Measurements from ENCODE around the gene DCBLD1.

The DCBLD1 gene

DNA sequence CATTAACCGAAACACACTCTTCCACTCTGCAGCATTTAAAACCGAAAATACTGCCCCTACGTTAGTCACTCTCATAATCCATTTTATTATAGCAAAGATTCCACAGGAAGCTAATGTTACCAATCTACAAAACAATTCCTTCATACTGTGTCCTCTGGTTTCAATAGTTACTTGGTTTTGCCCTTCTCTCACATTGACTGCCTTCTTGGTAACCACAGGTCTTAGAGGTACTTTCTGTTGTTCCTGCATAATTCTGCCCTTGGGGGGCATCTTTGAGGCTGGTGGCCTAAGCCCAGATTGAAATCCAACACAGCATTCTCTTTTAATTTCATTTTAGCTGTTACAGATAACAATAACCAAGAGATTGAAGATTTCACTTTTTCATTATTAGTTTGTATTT lies 9.8 kb upstream of the DCBLD1 start:
- no peak for DNase-seq

DNA sequence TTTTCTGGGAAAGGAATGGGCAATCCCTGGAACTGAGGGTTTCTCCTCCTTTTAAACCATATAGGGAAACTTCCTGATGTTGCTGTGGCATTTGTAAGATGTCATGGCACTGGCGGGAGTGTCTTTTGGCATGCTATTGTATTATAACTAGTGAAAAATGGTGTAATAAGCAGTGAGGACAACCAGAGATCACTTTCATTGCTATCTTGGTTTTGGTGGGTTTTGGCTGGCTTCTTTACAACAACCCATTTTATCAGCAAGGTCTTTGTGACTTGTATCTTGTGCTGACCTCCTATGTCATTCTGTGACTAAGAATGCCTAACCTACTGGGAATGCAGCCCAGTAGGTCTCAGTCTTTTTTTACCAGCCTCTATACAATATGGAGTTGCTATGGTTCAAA lies 9.1 kb upstream of the DCBLD1 start:
- DNase-seq, result no peak

DNA sequence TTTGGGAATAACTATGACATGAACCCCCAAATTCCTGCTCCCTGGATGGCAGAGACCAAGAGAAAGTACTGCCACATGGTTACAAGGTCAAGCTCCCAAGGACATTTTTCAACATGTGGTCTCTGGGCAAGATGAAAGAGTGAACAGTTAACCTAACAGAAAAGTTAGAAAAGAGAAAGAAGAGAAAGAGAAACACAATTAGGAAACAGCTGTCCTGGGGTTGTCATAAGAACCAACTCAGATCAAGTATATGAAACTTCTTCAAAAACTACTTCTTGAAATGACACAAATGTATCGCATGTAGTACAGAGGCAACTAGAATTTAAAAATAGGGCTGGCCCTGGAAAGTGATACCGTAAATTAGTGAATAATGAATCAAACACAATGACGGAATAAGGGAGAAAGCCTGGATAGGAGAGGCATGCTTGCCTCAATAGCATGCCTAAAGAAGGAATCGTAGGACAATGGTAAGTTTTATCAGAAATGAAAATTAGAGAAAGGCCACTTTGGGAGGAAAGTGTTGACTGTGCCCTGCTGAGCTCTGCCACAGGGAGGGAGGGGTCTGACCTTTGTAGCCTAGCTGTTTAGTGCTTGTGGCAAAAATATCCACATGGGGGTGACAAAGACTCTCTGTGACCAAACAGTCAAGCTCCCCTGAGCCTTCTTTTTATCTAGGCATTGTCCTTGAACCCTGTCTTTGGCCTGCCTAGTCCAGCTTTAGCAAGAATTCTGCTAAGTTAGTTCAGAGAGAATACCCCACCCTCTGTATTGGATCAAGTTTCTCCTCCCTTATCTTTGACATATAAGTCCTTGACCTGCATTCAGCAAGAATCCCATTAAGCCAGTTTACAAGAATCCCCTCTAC lies 4.3 kb upstream of the DCBLD1 start:
- DNase-seq, result no peak

DNA sequence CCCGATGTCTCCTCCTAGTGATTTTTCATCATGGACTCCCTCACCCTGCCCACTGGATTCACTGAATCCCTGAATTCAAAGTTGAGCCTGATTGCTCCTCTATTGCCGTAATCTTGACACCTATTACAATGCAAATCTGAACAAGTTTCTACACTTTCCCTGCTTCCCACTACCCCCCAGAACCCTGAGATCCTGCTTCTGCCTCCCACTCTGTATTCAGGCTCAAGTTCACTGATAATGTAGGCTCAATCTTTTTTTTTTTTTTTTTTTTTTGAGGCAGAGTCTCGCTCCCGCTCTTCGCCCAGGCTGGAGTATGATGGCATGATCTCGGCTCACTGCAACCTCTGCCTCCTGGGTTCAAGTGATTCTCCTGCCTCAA lies 3.6 kb upstream of the DCBLD1 start:
- no peak for DNase-seq

DNA sequence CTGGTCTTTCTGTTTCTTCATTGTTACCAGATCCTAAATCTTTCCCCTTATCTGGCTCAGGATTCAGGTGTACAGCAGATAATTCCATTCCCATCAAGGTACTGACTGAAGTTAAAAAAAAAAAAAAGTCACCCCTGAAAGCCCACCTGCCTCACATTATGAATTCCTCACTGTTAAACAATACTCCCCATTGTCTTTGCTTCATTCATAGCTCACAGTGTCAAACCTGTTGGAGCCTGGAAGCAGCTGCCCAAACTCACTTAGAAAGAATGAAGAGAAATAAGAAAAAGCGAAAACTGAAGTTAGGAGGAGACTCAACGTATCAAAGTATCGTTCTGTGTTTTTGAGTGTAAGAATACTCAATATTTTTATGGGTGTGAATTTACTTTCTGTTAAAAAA lies 1.8 kb upstream of the DCBLD1 start:
- DNase-seq, result no peak

DNA sequence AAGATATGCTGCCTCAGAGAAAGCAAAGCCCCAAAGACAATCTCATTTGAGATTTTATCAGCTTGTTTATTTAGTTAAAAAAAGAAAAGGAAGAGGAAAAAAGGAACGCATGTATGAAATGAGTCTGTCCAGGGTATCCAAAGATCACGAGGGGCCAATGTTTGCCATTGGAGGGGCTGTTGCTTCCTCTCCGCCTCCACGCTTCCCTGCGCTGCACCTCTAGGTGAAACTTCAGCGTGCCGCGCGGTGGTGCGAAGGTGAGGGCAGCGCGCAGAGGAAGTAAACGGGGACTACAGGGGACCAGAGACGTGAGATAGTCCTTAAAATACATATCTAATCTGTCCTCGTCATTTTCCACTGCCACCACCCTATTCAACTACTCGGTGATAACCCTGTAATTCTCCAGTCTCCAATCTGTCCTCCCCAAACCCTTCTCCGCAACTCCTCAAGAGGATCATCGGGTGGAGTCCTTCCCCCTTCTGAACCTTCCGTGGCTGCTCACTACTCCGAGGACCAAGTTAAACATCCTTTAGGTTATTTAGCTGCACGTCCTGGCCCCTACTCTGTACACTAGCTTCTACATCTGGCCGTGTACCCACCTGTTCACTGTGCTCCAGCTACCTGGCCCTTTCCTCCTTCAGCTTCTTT lies 1.1 kb upstream of the DCBLD1 start:
- DNase-seq, result peak; percentile 3

DNA sequence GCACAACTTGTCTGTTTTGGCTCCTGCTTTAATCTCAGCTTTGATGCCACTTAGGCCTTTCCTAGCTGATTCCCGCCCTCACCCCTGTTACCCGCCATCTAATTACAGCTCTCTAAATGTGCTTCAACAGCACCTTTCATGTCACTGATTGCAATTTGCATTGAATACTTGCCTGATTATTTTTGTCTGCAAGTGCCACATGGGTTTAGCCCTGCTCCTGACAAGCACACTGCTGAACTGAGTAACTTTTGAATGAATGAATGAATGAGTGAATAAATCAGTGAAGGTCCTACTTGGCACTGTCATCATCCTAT lies 591 bp upstream of the DCBLD1 start:
- DNase-seq, result no peak

DNA sequence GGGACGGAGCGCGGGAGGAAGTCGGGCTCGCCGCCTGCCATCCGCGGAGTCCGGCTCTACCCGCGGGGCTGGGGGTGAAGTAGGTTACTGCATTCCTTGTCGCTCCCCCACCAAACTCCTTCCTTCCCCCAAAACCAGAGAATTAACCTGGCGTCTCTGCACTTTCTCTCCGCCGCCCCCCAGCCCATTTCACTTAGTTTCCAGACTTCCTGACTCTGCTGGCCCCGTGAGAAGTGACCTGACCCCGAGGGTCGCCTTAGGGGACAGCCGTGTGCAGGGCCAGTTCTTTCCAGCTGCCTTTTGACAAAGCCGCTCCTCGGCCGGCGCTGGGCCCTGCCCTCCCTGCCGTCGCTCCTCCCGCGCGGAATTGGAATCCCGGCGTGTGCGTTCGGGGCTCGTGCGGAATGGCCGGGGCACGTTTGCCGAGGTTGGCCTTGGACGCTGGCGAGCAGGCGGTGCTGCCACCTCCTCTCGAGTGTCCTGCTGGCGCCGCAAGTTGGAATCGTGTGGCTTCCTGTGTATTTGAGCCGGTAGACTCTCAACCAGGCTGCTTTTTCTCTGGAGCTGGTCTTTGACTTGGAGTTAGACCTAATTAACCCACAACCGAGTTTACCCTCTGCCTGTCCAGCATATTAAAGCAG lies 650 bp downstream of the DCBLD1 start:
- DNase-seq, result no peak

DNA sequence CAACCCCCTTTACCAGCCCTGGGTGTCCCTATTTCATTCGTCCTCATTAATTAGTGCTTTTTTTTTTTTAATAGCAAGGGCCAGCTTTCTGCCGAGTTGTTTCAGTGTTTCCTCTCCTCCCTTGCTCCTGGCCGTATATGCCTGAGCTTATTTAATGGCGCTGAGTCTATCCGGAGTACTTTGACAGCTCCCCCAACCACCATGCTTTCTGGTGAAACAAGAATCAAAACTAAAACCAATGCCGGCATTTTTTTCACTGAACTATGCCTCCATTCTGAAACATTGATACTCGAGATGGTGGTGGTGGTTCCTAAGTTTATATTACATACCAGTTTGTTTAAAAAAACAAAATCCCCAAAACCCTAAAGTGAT lies 1.2 kb downstream of the DCBLD1 start:
- DNase-seq, result no peak

DNA sequence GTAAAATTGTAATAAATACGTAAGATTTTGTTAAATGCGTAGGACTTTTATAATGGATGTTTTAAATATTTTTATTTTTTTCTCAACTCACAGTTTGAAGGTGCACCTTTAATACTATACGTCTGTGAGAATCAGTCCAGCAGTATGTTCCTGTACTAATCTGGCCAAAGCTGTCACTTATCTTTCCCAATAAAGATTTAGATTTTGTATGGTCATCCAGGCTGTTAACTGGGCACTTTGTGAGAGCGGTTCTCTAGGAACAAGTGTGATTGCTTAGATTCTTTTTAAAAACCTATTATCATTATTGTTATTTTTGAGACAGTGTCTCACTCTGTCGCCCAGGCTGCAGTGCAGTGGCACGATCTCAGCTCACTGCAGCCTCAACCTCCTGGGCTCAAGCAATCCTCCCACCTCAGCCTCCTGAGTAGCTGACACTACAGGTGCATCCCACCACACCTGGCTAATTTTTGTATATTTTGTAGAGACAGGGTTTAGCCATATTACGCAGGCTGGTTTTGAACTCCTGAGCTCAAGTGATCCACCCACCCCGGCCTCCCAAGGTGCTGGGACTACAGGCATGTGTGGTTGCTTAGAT lies 1.7 kb downstream of the DCBLD1 start:
- no peak for DNase-seq

DNA sequence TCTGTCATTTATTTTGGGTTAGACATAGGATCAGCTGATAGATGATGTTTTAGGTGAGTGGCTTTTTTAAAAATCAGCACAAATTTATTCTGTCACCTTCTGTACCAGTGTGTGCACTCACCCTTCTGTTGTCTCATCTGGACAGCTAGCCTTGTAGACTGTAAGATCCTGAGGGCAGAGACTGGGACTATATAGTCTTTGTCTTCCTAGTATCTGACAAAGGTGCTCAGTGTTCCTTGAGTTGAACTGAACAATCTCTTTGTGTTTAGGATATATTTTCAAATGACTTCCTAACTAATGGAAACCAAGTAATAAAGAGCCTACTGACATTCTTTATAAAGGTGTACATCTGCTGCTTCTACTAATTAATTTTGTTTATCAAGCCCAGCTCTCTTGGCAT lies 3.0 kb downstream of the DCBLD1 start:
- DNase-seq, result no peak

DNA sequence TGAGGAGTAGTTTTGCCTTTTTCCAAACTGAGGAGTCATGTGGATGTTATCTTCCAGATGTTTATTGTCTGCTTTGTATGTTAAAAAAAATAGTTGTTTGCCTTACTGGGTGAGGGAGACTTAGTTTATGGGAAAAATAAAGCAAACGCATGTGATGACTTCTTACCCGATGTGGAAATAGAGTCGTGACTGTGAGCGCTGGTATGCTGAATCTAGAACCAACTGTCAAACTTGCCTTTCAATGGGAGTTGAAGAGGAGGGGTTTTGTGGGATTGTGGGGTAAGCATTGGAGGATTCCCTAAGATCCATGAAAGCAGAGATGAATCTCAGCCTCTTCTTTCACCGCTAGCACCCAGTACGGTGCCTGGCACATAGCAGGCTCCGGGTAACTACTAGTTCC lies 5.3 kb downstream of the DCBLD1 start:
- no peak for DNase-seq

DNA sequence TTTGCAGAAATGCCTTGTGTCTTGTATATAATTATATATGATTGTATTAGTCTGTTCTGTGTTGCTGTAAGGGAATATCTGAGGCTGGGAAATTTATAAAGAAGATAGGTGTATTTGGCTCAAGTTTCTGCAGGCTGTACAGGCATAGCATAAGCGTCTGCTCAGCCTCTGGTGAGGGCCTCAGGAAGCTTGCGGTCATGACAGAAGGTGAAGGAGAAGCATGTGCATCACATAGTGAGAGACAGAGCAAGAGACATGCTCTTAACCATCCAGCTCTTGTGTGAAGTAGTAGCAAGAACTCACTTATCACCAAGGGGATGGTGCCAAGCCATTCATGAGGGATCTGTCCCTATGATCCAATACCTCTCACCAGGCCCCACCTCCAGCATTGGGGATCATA lies 6.5 kb downstream of the DCBLD1 start:
- DNase-seq, result no peak

DNA sequence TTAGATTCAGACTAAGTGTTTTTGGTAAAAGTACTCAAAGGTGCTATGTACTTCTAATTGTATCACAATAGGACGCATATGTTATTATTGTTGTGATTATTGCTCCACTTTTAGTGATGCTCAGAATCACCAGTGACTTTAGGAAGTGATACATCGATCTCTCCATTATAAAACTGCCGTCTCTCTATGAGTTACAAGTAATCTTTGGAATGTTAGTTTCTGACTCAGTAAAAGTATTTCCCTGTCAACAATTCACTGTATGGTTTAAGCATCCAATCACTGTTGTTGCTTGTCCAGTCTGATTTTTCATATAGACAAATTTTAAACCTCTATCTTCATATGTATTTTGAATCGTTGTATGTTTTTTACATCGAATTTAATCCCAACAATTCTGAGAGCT lies 9.4 kb downstream of the DCBLD1 start:
- no peak for DNase-seq

DNA sequence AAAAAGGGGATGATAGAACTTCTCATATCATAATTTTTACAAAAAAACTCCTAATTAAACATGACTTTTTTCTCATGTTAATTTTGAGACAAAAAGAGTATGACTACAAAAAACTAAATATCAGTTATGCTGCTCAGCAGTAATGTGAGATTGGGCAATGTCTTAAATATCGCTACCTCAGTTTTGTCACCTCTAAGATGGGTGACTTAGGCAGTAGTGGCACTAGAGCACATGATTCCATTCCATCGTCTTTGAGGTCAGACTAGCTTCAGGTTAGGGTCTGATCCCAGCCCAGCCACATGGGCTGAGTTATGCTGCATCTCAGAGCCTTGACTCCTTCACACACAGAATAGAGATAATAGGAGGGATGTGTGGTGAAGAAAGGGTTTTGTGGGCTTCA lies 11.0 kb downstream of the DCBLD1 start:
- DNase-seq, result no peak

DNA sequence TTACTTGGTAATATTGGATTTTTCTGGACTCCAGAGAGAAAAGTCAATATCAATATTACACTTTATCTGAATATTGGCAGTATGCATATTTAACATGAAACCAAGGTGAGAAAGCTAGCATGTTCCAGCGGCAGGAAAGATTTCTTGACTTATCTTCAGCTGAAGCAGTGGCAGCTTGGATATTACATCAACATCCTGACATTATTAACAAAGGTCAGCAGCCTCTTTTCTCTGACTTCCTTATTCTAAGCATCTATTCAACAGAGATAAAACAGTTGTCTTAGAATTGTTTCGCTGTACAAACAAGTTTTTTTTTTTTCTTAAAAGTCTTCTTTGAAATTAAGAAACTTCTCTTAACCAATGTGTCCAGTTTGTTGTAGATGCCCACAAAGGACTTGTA lies 11.8 kb downstream of the DCBLD1 start:
- DNase-seq, result no peak

DNA sequence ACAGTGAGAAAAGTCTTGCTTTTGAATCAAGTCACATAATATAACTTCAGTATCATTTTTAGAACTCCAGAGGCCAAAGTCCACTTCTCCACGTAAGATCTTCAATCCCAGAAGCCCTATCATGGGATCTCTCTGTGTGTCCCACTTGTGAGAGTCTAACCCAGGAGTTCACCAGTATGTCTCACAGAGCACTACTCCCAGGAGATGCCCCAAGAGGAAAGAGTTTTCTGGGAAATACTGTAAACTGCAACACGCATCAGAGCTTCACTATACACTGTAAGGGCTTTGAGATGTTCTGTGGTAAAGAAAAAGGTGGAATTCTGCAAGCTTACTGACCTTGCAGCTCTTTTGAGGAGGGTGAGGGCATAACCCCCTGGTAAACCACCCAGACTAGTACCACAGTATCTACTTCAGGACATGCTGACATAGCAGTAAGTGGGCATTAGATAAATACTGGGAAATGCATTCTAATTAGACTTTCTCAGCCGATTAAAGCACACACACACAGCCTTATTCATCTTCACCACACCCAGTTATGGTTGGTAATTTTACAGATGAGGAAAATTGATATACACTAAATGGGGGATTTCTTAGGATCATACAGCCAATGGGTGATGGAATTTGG lies 12.3 kb downstream of the DCBLD1 start:
- no peak for DNase-seq

DNA sequence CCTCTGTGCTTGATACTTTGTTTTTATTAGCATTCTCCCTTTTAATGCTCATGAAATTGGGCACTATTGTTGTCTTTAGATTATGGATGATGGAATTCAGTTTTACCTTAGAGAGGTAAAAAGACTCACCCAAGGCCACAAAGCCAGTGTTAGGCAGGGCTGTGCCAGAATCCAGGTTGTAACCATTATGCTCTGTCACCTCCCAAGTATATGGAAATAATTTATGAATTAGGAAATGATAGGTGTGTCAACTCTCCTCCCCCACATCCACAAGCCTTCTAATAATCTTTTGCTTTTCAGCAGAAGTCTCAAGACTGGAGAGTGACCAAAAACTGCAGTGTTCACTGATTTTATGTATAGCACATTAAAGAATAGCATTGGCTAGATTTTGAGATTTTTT lies 13.0 kb downstream of the DCBLD1 start:
- DNase-seq, result no peak

DNA sequence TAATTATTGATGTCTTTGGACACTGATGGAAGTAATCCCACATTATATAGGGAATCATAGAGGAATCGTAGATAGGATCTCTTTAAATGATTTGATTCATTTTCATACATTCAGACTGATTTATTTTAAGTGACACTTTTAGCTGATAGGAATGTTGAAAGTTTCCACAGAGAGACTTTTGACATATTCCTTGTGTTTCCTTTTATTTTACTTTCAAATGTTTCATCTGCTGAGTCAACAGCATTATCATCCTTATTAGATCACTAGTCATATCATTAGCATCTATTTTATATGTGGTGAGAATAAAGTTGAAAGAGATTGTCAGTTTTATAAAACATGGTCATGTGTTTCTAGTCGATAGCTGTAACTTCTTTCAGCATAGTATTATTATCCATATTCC lies 13.4 kb downstream of the DCBLD1 start:
- no peak for DNase-seq

DNA sequence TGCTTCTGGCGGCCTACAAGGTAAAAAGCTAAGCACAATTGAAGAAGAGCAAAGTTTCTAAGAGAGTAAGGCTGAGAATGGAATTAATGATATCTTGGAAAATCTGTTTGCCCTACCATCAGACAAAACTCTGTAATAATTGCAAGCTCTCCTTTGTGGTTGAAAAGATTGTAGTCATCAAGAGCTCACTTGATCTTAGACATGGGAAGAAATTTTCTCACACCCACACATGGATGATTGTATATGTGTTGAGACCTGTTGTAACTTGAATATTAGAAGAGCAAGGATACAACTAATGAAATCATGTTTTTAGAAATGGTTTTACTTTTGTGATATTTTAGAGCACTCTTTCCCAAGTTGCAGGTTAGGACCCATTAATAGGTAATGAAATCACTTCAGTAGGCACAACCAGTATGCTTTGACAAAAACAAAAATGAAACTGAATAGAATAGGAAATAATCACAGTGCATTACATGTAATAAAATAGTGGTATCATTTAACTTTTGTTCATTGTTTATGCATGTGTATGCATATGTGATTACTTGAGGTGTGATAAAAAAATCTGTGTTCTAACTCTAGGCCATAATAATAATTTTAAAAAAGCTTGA lies 14.0 kb downstream of the DCBLD1 start:
- no peak for DNase-seq

DNA sequence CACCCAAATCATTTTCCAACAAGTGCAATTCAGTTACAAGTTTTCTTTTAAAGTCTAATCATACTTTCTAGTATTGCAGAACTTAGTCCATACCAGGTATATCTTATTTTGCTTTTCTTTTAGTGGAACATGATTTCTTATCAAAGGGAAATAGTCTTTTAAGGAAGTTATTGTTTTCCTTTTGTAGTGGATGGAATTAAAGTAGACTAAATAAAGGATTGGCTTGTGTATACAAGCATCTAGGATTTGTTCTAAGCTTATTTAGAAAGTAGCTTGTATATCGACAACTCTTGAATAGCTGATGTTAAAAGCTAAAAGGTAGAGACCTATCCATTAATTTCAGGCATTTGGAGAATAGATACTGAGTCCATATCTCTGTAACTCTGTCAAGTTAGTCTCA lies 14.8 kb downstream of the DCBLD1 start:
- no peak for DNase-seq

DNA sequence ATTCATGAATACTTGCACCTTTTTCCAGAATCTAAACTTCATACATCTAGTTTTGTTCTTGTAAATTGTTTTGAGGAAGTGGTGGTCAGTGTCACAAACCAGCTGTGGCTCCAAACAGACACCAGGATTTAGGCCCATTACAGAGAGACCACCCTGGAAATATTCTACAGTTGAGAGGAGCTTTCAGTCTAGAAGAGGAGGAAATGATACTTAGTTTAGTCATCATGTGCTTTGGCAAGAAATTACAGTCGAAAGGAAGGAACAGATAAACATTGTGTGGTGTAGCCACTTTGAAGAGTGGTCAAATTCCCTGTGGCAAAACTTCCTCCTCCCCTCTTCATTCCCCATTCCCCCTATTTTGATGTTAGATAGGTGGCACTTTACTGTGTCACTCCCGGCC lies 15.7 kb downstream of the DCBLD1 start:
- DNase-seq, result no peak

DNA sequence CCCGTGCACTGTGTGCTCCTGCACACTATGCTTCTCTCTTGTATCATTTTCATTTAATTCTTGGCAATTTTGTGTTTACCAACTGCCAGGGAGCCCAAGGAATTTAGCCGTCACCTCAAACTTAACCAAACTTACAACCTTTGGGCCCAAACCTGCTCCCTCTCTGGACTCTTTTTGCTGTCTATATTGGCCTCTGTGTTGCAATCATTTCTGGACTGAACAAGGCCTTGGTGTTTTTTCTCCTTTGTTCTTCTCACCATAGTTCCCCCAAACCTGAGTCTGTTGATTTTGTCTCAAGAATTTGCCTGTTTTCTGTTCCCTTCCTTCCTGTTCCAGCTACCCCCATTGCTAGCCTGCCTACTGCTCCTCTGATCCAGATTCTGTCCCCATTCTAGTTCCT lies 19.2 kb downstream of the DCBLD1 start:
- no peak for DNase-seq
